IMR-90 (cell line): ENCODE results near the gene GRM8. TPM values are rescaled to one million over a fixed set of nuclear protein-coding genes. Genes with fewer than 3 reads are reported as not detected.

Experiments used
- ATAC-seq: fragments of 200-7000 bp; cut with Tn5 transposase; 2 replicates; pipeline ENCODE4 v1.9.1; 2020; ENCODE audit warnings: low read depth, mild to moderate bottlenecking, moderate library complexity
- BruUV-seq: library from RNA; stranded (reverse); fragments of 400-500 nt; replicated peaks from 2 replicates; lab custom pipeline; 2021; lab: Mats Ljungman, UMichigan
- CTCF ChIA-PET: fragments of 300-600 bp; formaldehyde crosslinking; extraction: SDS; loops from one replicate; lab custom pipeline; 2021; ENCODE audit warnings: antibody characterized with exemption; lab: Yijun Ruan, JAX
- POLR2A ChIA-PET: fragments of 300-600 bp; sonication (Branson Sonifier 250); formaldehyde crosslinking; loops from one replicate; lab custom pipeline; 2022; ENCODE audit warnings: antibody characterized with exemption; ENCODE audit not compliant: unreplicated experiment; lab: Charles Lee
- DNase-seq: peaks from one replicate; pipeline ENCODE4 v3.0.0; 2013
- H2AFZ ChIP-seq: replicated peaks from 2 replicates; pipeline ENCODE3; 2013; ENCODE audit warnings: low read length, mild to moderate bottlenecking; ENCODE audit not compliant: poor library complexity
- H2AK5ac ChIP-seq: 2 replicates; pipeline ENCODE4 v1.6.1; 2013; ENCODE audit warnings: low read depth, low read length, inconsistent platforms
- H2AK9ac ChIP-seq: replicated peaks from 2 replicates; pipeline ENCODE3; 2013; ENCODE audit warnings: mild to moderate bottlenecking, low read depth, low read length, moderate library complexity; ENCODE audit not compliant: poor library complexity
- H2BK120ac ChIP-seq: 2 replicates; pipeline ENCODE4 v1.6.1; 2013; ENCODE audit warnings: low read depth, low read length, inconsistent platforms
- H2BK15ac ChIP-seq: 3 replicates; pipeline ENCODE4 v1.6.1; 2013; ENCODE audit warnings: low read depth, low read length, inconsistent platforms
- H2BK20ac ChIP-seq: 2 replicates; pipeline ENCODE4 v1.6.1; 2013; ENCODE audit warnings: low read depth, mild to moderate bottlenecking, inconsistent platforms, low read length, moderate library complexity
- H2BK5ac ChIP-seq: 2 replicates; pipeline ENCODE4 v1.6.1; 2013; ENCODE audit warnings: mild to moderate bottlenecking, low read depth, low read length, inconsistent platforms; ENCODE audit not compliant: poor library complexity, severe bottlenecking
- H3K14ac ChIP-seq: replicated peaks from 2 replicates; pipeline ENCODE4 v1.6.1; 2013; ENCODE audit warnings: low read depth, low read length, inconsistent platforms
- H3K18ac ChIP-seq: 2 replicates; pipeline ENCODE4 v1.6.1; 2013; ENCODE audit warnings: low read depth, low read length, control low read depth
- H3K23ac ChIP-seq: 2 replicates; pipeline ENCODE4 v1.6.1; 2013; ENCODE audit warnings: low read depth, low read length, inconsistent platforms
- H3K27ac ChIP-seq: 2 replicates; pipeline ENCODE4 v1.5.1; 2013; ENCODE audit warnings: mild to moderate bottlenecking, control low read depth, low read length; ENCODE audit not compliant: insufficient read depth
- H3K27me3 ChIP-seq: 2 replicates; pipeline ENCODE4 v1.6.1; 2013; ENCODE audit warnings: low read length; ENCODE audit not compliant: control insufficient read depth, insufficient read depth
- H3K36me3 ChIP-seq: 2 replicates; pipeline ENCODE4 v1.6.1; 2013; ENCODE audit warnings: low read length, mixed read lengths; ENCODE audit not compliant: control insufficient read depth, insufficient read depth
- H3K4ac ChIP-seq: 2 replicates; pipeline ENCODE4 v1.6.1; 2013; ENCODE audit warnings: low read depth, low read length, inconsistent platforms
- H3K4me1 ChIP-seq: 2 replicates; pipeline ENCODE4 v1.6.1; 2013; ENCODE audit warnings: low read length, mixed read lengths; ENCODE audit not compliant: control insufficient read depth, insufficient read depth
- H3K4me2 ChIP-seq: 2 replicates; pipeline ENCODE4 v1.6.1; 2013; ENCODE audit warnings: low read depth, mild to moderate bottlenecking, control low read depth, low read length, moderate library complexity
- H3K4me3 ChIP-seq: 2 replicates; pipeline ENCODE4 v1.5.1; 2013; ENCODE audit warnings: low read depth, mild to moderate bottlenecking, control low read depth, low read length, moderate library complexity; ENCODE audit not compliant: insufficient read depth
- H3K56ac ChIP-seq: 2 replicates; pipeline ENCODE4 v1.6.1; 2013; ENCODE audit warnings: low read length, inconsistent platforms; ENCODE audit not compliant: insufficient read depth; ENCODE audit errors: extremely low read depth
- H3K79me1 ChIP-seq, 2 experiments: 2 replicates each; pipeline ENCODE4 v1.6.1; 2013; ENCODE audit warnings: low read length in 2 of 2, inconsistent platforms in 1 of 2, low read depth in 1 of 2
- H3K9ac ChIP-seq: 2 replicates; pipeline ENCODE4 v1.6.1; 2013; ENCODE audit warnings: low read depth, low read length, control low read depth
- H3K9me1 ChIP-seq: 2 replicates; pipeline ENCODE4 v1.6.1; 2013; ENCODE audit warnings: low read length, inconsistent platforms; ENCODE audit not compliant: insufficient read depth
- H3K9me3 ChIP-seq: 2 replicates; pipeline ENCODE4 v1.6.1; 2013; ENCODE audit warnings: low read length; ENCODE audit not compliant: control insufficient read depth, insufficient read depth
- H4K20me1 ChIP-seq: 2 replicates; pipeline ENCODE4 v1.6.1; 2013; ENCODE audit warnings: low read length, inconsistent platforms; ENCODE audit not compliant: insufficient read depth
- H4K5ac ChIP-seq: 2 replicates; pipeline ENCODE4 v1.6.1; 2013; ENCODE audit warnings: mild to moderate bottlenecking, low read depth, low read length, control low read depth
- H4K8ac ChIP-seq, 2 experiments: 2 replicates each; pipeline ENCODE4 v1.6.1; 2013; ENCODE audit warnings: low read depth in 2 of 2, low read length in 2 of 2, control low read depth in 1 of 2, inconsistent platforms in 1 of 2
- H4K91ac ChIP-seq: 2 replicates; pipeline ENCODE4 v1.6.1; 2013; ENCODE audit warnings: low read depth, low read length, inconsistent platforms; ENCODE audit not compliant: insufficient read depth
- MAZ ChIP-seq: IDR thresholded peaks from 2 replicates; pipeline ENCODE4 v1.6.1; 2012; ENCODE audit warnings: low read depth, mild to moderate bottlenecking, low read length, improper control_type of control experiment, moderate library complexity, borderline replicate concordance
- MXI1 ChIP-seq: IDR thresholded peaks from 2 replicates; pipeline ENCODE4 v1.6.1; 2012; ENCODE audit warnings: low read depth, mild to moderate bottlenecking, low read length, moderate library complexity, borderline replicate concordance
- WGBS, 2 experiments: methylation state at CpG; one replicate each; pipeline versions ENCODE4 v1.1.5 to v1.1.7; 2013; ENCODE audit warnings: missing lambda C conversion rate in 2 of 2; ENCODE audit not compliant: insufficient read length in 1 of 2; ENCODE audit errors: extremely low coverage in 2 of 2; 5-methylcytosine and 5-hydroxymethylcytosine counted together
- dilution Hi-C: fragments of 300-500 bp; cut with HindIII; formaldehyde crosslinking; loops from one replicate; pipeline ENCODE4 v1.14.3; 2018; ENCODE audit warnings: low sequenced_read_pairs; ENCODE audit not compliant: unreplicated experiment
- in situ Hi-C: fragments of 300-500 bp; cut with MboI; formaldehyde crosslinking; loops from 3 replicates; pipeline ENCODE4 v1.14.3; 2019; ENCODE audit warnings: low sequenced_read_pairs, inconsistent platforms, mixed read lengths
- intact Hi-C: fragments of 100-400 bp; cut with micrococcal nuclease; formaldehyde crosslinking; loops from 2 replicates; pipeline ENCODE4 v1.10.0; 2022
- polyA plus RNA-seq, 3 experiments: library from polyadenylated mRNA; depleted of rRNA; stranded (reverse); fragments of >200 nt; gene quantifications; 2 replicates each; pipeline ENCODE4 v1.2.3, GENCODE V29; 2012; ENCODE audit warnings: low replicate concordance in 1 of 3
- total RNA-seq: library from RNA; depleted of rRNA; stranded (reverse); fragments of >200 nt; gene quantifications from 2 replicates; pipeline ENCODE4 v1.2.3, GENCODE V29; 2012

The GRM8 gene
- total and polyA plus RNA-seq, 2 of the 4 experiments (the other 2 are of a cell fraction), result not detected

DNA sequence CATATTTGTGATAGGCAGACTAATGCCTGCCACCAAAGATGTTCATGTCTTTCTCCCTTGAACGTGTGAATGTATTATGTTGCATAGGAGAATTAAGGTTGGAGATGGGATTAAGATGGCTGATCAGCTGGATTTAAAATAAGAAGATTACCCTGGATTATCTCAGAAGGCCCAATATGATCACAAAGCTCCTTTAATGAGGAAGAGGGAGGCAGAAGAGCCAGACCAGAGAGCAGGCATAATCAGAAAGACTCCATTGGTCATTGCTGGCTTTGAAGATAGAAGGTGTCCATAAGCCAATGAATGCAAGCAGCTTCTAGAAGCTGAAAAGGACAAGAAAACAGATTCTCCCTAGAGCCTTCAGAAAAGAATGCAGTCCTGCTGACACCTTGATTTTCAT lies 410.3 kb downstream of the GRM8 start:
- Histone ChIP-seq H3K27ac (no peak overlapping the region), H2AK9ac (no peak overlapping the region), H2AFZ (no peak overlapping the region), H3K79me1 (no peaks in the 10 kb centered on the region), H4K20me1 (no peaks in the 10 kb centered on the region), H3K18ac (no peak overlapping the region), H3K36me3 (no peaks in the 10 kb centered on the region), H3K9ac (no peak overlapping the region), H3K9me1 (no peaks in the 10 kb centered on the region), H3K23ac (no peak overlapping the region), H3K4me3 (no peak overlapping the region), H3K56ac (no peak overlapping the region), H2BK5ac (no peak overlapping the region), H3K4me2 (no peak overlapping the region), H2BK20ac (no peak overlapping the region), H4K5ac (no peak overlapping the region), H2BK120ac (no peak overlapping the region), H4K8ac (no peak overlapping the region), H4K91ac (no peak overlapping the region), H3K27me3 (no peaks in the 10 kb centered on the region), H3K4me1 (no peaks in the 10 kb centered on the region), H3K4ac (no peak overlapping the region), H3K9me3 (peaks cover 6% of the 10 kb centered on the region), H3K14ac (no peak overlapping the region), H2AK5ac (no peak overlapping the region), H2BK15ac (no peak overlapping the region)
- DNase-seq, result no peak
- POLR2A ChIA-PET, result interaction anchor here (0.5 kb wide), 1 partner anchor 38 kb away, joined by 3 read pairs; no protein-coding TSS in a partner anchor
- CTCF ChIA-PET, result no interaction called here
- in situ Hi-C loops, result no loop called here
- dilution Hi-C loops, result no loop called here
- BruUV-seq, result no TSS peak
- TF ChIP-seq MXI1, result no peak
- no peak for TF ChIP-seq MAZ
- ATAC-seq, result no peak
- intact Hi-C loops, result no loop called here
- no CpG with 5 or more reads among the region's 1 CpG for WGBS, 2 experiments
